ENCODE data around the gene EP400. TPM values are rescaled to one million over a fixed set of nuclear protein-coding genes. Genes with fewer than 3 reads are reported as not detected.

Gene EP400
- 9.5 and 11.9 TPM in 2 replicates for total RNA-seq

- TF ChIP-seq CTCF (conservative IDR thresholded peaks at IDR 0.05; ENCODE audit: low read depth, low read length) = peak; percentile 34
- peak within 1 kb of the TSS; percentile 97 for H3K4me3 ChIP-seq (ENCODE audit: low read depth, low read length)
- DNase-seq (ENCODE audit: low read depth) = peak; percentile 13
Observed at GRCh38 chr12:131949431-131950181, at the start of gene EP400. TSS of gene EP400 (plus strand) at chr12:131949942. CDS start at chr12:131960620, 10,678 bp downstream.

GRCh38 chr12:131900397-131900796 is 49.3 kb upstream of the EP400 start:
- TF ChIP-seq CTCF (conservative IDR thresholded peaks at IDR 0.05; ENCODE audit: low read depth, low read length) = no peak
- no peak overlapping the region for H3K4me3 ChIP-seq (ENCODE audit: low read depth, low read length)
- DNase-seq (ENCODE audit: low read depth) = no peak

- no peak overlapping the region for H3K4me3 ChIP-seq (ENCODE audit: low read depth, low read length)
- no peak for TF ChIP-seq CTCF (conservative IDR thresholded peaks at IDR 0.05; ENCODE audit: low read depth, low read length)
- DNase-seq (ENCODE audit: low read depth) = no peak
Observed at GRCh38 chr12:131901431-131902331, 48.1 kb upstream of the EP400 start.

- TF ChIP-seq CTCF (conservative IDR thresholded peaks at IDR 0.05; ENCODE audit: low read depth, low read length) = no peak
- H3K4me3 ChIP-seq (ENCODE audit: low read depth, low read length) = no peak overlapping the region
- DNase-seq (ENCODE audit: low read depth) = no peak
Observed at GRCh38 chr12:131902332-131903241, 47.2 kb upstream of the EP400 start.

- DNase-seq (ENCODE audit: low read depth) = no peak
- no peak for TF ChIP-seq CTCF (conservative IDR thresholded peaks at IDR 0.05; ENCODE audit: low read depth, low read length)
Observed at GRCh38 chr12:131903270-131904255, 46.2 kb upstream of the EP400 start.

More at GRCh38 chr12:131903270-131904255, 46.2 kb upstream of the EP400 start:
- H3K4me3 ChIP-seq (ENCODE audit: low read depth, low read length) = no peak overlapping the region
